Measurements from ENCODE around the gene GFM2.
"Not testable (repeated sequence)": the region's sequence is repeated elsewhere in the genome, so short reads cannot be mapped to it uniquely, and the experiment has no call there.

The GFM2 gene, protein sequence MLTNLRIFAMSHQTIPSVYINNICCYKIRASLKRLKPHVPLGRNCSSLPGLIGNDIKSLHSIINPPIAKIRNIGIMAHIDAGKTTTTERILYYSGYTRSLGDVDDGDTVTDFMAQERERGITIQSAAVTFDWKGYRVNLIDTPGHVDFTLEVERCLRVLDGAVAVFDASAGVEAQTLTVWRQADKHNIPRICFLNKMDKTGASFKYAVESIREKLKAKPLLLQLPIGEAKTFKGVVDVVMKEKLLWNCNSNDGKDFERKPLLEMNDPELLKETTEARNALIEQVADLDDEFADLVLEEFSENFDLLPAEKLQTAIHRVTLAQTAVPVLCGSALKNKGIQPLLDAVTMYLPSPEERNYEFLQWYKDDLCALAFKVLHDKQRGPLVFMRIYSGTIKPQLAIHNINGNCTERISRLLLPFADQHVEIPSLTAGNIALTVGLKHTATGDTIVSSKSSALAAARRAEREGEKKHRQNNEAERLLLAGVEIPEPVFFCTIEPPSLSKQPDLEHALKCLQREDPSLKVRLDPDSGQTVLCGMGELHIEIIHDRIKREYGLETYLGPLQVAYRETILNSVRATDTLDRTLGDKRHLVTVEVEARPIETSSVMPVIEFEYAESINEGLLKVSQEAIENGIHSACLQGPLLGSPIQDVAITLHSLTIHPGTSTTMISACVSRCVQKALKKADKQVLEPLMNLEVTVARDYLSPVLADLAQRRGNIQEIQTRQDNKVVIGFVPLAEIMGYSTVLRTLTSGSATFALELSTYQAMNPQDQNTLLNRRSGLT

DNA sequence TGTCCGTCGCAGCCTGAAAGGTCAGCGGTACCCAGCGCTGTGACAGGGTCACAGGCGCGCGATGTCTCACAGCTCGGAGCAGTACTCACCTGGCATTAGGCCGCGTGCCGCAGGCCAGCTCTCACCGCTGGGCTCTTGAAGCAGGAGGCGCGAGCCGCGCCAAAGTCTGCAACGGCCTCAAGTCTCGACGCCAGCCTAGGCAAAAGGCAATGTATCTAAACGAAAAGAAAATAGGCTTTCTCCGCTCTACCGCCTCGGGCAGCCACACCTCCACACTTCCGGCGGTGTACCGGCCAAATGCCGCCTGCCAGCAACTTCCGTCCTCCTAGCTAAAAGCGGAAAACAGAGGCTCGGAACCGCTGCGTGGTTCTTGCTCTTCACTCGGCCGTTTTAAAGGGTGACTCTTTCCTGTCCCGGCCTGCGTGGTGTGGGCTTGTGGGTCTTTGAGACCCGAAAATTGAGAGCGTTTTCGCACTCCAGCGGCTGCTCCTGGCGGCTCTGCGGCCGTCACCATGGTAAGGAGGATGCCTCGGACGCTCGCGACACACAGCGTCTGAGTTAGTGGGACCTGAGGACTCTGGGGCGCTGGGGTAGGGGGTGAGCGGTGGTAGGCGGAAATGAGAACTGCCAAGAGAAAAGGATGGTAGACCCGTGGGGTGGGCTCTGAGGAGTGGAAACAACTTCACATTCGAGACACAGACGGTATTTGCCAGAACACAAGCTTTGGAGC lies at the start of gene GFM2, which contains the start of gene NSA2:
Gene GFM2 (minus strand): TSS at position 269 of the 730 bp plus-strand sequence. CDS start 3,375 bp downstream, outside the sequence.
Gene NSA2 (plus strand): TSS at position 401 of the 730 bp plus-strand sequence. CDS start 112 bp downstream, at position 513.
- DNase-seq (ENCODE audit: low read depth) = peak; percentile 85

DNA sequence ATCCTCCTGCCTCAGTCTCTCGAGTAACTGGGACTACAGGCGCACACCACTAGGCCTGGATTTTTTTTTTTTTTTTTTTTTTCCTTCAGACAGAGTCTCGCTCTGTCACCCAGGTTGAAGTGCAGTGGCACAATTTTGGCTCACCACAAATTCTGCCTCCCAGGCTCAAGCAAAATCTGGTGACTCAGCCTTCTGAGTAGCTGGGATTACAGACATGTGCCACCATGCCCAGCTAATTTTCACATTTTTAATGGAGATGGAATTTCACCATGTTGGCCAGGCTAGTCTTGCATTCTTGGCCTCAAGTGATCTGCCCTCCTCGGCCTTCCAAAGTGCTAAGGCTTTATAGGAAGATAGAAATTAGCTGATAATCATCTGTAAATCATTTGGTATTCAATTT lies 44.0 kb upstream of the GFM2 start:
- DNase-seq (ENCODE audit: low read depth) = no peak

DNA sequence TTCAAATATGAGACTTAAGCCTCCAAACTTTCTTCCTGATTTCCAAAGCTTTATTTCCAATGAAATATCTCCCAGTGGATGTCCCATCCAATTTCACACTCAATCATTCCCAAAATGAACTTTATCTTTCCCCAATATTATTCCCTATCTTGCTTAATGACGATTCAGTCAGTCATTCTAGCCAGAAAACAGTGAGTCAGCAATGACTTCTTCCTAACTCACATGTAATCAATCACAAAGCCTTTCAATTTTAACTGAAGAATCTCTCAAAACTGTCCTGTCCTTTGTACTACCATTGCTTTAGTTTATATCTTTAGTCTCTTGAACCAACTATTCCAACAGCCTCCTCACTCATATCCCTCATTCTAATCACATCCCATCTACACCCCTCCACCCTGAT lies 35.0 kb upstream of the GFM2 start:
- no peak for DNase-seq (ENCODE audit: low read depth)

DNA sequence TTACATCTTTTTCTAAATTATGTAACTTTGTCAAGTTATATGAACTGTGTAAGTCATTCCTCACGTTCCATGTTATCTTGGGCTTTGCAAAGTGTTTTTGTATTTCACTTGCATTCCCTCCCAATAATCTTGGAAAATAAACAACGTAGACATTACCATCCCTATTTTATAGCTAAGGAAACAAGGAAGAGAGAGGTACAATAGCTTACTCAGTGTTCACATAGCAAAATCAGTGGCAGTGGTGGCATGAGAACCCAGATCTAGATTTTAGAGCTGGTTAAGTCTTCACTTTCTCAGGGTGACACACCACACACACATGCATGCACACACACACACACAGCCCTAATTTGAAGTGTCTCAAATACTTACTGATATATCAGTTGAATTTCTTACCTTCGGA lies 34.3 kb upstream of the GFM2 start:
- DNase-seq (ENCODE audit: low read depth) = no peak

DNA sequence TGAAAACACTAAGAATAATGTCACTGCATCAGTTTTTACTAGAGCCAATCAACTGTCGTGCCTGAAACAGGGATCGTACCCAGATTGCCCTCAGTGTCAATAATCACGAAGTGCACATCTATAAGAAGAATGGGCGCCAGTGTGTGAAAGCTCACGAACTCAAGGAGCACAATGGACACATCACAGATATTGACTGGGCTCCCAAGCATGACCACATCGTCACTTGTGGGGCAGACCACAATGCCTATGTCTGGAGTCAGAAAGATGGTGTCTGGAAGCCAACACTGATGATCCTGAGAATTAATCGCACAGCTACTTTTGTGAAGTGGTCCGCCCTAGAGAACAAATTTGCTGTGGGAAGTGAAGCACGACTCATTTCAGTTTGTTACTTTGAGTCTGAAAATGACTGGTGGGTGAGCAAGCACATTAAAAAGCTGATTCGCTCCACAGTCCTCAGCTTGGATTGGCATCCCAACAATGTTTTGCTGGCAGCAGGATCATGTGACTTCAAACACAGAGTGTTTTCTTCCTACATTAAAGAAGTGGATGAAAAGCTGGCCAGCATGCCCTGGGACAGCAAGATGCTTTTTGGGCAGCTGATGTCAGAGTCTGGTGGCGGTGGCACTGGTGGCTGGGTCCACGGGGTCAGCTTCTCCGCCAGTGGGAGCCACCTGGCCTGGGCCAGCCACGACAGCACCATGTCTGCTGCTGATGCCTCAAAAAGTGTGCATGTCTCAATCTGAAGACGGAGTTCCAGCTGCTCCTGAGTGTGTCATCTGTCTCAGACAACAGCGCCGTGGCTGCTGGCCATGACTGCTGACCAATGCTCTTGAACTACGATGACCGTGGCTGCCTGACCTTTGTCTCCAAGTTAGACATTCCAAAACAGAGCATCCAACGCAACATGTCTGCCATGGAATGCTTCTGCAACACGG lies 32.3 kb upstream of the GFM2 start:
- DNase-seq (ENCODE audit: low read depth) = no peak

DNA sequence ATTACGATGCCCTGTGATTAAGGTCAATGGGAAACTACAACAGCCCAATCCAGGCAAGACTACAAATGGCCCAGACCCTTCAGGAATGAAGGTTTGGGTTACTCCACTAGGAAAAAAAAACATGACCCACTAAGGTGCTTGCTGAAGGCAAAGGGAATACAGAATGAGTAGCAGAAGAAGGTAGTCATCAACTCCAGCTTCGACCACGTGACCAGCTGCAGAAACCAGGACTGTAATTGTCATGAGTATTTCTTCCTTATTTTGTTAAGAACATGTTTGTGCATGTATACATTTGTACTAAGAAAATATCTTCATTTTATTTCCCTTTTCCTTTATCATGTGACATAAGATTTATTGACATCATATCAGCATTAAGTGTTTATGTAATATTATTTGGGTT lies 24.8 kb upstream of the GFM2 start:
- DNase-seq (ENCODE audit: low read depth) = not testable (repeated sequence)

DNA sequence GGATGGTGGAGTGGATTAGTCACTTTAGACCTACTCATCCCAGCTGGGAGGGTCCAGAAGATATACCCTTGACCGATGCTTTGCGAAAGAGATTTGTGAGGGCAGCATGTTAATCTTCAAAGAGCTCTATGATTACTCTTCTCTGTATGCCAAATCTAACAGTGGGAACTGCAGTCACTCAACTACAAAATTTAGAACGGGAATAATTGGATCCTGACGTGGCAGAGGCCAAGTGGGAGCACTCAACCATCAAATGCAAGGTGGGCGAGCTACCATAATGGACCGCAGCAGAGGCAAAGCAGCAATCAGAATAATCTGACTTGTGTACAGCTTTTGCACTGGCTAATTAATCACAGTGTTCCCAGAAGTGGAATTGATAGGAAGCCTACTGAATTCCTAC lies 20.5 kb upstream of the GFM2 start:
- no peak for DNase-seq (ENCODE audit: low read depth)

DNA sequence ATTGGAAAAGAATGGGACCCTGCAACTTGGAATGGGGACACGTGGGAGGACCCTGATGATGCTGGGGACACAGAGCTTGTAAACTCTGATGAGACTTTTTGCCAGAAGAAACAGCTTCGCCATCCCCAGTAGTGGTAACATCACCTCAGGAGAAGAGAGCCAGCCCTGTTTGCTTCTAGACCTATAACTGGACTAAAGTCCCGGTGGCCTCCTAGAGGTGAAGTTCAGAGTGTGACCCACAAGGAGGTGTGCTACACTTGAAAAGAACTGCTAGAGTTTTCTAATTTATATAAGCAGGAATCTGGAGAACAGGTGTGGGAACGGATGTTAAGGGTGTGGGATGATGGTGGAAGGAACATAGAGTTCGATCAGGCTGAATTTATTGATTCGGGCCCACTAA lies 19.9 kb upstream of the GFM2 start:
- DNase-seq (ENCODE audit: low read depth) = no peak

DNA sequence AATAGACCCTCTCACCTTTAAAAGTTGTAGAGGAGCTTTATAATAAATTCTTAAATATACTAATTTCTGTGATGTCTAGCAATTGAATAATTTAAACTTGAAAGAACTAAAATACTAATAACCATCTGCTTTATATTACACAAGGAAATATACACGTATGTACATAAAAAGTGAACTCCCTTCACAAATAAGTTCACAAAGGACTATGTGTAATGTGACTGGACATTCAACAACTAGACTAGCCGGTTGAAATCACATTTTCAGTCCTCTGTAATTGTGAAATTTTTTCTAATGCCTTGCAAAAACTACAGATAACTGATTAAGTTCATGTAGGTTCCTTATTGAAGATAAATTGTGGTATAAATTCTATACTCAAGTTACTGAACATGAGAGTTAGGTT lies 11.7 kb upstream of the GFM2 start:
- no peak for DNase-seq (ENCODE audit: low read depth)

DNA sequence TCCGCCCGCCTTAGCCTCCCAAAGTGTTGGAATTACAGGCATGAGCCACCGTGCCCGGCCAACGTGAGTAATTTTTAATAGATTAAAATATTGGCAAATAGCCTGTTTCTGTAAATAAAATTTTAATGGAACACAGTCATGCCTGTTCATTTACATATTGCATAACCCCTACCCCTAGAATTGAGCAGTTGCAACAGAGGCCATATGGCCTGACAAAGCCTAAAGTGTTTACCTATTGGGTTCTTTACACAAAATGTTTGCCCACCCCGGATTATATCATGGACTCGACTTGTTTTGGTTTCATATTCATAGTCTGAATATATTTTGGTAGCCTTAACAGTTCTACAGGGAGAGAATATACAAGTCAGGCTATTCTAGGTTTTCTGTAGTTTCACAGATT lies 5.4 kb upstream of the GFM2 start:
- DNase-seq (ENCODE audit: low read depth) = no peak

DNA sequence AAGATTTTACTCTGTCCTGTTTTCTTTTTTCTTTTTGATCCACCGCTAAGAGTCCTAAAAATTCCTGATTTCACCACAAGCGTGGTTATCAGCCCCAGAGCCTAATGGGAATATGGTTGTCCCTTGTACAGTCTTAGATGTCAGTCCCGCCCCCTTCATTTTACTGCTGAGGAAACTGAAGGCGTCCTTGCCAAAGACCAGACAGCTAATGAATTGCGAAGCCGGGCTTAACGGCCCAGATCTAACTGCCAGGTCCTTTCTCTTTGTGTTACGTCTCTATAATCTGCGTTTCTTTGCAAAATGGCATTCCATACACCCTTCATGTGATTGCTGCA lies 629 bp upstream of the GFM2 start:
- no peak for DNase-seq (ENCODE audit: low read depth)

DNA sequence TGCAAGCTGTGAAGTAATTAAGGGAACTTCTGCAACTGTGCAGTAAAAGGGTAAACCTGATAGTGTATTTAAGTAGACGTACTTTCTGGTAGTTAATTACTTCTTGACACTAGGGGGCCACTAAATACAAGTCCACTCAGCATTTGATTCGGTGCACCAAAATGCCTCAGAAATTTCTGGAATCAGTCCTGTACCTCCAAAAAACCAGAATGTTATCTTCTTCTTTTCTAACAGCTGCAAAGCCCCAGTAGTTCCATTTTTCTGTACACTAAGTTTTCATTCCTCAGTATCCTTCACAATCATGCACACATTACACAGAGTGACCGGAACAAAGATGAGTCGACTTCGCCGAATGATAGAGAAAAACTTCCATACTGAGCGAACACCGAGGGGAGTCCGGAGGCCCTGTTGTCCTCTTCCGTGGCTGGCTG lies 484 bp downstream of the GFM2 start:
- no peak for DNase-seq (ENCODE audit: low read depth)

DNA sequence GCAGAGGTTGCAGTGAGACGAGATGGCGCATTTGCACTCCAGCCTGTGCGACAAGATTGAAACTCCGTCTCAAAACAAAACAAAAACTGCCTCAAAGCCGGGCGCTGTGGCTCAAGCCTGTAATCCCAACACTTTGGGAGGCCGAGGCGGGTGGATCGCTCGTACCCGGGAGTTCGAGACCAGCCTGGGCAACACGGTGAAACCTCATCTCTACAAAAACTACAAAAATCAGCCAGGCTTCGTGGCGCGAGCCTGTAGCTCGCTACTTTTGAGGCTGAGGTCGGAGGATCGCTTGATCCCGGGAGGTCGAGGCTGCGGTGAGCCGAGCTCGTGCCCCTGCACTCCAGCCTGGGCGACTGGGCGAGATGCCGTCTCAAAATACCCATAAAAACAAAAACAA lies 988 bp downstream of the GFM2 start:
- DNase-seq (ENCODE audit: low read depth) = no peak

DNA sequence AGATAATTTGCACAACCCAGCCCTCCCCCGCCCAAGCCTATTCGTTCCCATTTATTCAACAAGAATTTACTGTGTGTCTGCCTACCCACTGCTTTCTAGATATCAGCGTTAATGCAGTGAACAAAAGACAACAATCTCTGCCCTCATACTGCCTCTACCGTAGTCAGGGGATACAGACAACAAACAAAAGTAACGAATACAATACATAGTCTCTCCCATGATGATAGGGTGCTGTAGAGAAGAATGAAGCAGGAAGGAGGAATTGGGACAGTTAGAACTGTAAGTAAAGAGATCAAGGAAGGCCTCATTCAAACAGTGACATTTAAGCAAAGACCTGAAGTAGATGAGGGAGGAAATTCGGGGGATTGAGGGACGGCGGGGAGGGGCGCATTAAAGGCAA lies 1.7 kb downstream of the GFM2 start:
- no peak for DNase-seq (ENCODE audit: low read depth)

DNA sequence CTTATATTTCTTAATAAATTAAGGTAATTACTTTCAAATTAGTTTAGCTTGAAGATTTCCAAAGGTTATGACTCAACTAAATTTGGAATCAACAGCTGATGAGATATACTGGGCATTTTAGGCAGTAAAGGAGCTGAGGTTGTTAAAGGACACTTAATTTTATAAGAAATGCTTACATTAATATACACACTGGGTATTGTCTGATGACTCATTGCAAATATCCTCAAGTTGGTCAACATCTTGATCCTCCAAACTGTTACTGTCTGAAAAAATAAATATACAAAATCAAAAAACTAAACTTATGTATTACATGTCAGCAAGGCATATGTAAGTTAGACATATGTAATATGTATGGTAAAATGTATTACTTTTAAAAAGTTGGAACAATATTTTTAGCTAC lies 3.4 kb downstream of the GFM2 start:
- DNase-seq (ENCODE audit: low read depth) = no peak

DNA sequence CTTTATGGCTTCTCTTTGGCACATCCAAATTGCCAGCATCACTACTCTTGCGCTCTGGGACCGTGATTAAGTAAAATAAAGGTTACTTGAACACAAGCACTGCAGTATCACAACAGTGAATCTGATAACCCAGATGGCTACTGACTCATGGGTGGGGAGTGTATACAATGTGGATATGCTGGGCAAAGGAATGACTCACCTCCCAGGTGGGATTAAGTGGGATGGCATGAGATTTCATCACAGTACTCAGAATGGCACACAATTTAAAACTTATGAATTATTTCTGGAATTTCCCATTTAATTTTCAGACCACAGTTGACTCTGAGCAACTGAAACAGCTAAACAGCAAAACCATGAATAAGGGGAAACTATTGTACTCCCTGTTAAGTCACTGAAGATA lies 4.3 kb downstream of the GFM2 start:
- no peak for DNase-seq (ENCODE audit: low read depth)

DNA sequence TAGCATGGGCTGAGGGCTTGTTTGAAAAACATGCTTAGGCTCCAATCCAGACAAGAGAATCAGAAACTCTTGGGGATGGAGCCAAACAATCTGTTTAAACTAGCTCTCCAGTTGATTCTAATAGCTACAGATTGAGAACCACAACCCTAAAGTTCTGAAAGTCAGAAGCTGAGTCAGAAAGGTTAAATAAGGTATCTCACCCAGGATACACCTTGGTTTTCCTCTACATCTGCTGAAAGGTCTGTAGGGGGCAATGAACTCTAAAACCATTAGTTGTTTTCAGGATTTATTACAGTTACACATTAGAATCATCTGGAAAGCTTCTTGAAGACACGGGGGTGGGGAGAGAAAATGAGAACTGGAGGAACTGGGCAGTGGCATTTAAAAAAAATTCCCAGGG lies 5.7 kb downstream of the GFM2 start:
- DNase-seq (ENCODE audit: low read depth) = no peak

DNA sequence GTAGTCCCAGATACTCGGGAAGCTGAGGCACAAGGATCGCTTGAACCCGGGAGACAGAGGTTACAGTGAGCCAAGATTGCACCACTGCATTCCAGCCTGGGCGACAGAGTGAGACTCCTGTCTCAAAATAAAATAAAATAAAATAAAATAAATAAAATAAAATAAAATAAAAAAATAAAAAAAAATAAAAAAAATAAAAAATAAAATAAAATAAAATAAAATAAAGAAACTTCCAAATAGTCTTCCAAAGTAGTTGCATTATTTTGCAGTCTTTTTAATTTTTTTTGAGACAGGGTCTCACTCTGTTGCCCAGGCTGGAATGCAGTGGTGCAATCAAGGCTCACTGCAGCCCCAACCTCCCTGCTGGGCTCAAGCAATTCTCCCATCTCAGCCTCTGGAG lies 18.2 kb downstream of the GFM2 start:
- DNase-seq (ENCODE audit: low read depth) = not testable (repeated sequence)

DNA sequence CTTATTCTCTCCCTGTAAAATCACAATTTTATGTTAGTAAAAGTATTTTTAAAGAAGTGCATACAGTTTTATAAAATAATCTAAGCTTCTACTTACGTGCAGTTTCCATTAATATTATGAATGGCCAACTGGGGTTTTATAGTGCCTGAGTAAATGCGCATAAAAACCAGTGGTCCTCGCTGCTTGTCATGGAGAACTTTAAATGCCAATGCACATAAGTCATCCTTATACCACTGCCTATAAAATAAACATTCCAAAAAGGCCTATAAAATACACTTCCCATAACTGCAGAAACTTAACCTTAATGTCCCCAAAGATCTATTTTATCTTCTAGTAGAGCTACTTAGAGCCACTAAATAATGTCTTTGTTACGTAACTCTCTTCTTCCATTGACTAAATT lies 28.5 kb downstream of the GFM2 start:
- DNase-seq (ENCODE audit: low read depth) = no peak

DNA sequence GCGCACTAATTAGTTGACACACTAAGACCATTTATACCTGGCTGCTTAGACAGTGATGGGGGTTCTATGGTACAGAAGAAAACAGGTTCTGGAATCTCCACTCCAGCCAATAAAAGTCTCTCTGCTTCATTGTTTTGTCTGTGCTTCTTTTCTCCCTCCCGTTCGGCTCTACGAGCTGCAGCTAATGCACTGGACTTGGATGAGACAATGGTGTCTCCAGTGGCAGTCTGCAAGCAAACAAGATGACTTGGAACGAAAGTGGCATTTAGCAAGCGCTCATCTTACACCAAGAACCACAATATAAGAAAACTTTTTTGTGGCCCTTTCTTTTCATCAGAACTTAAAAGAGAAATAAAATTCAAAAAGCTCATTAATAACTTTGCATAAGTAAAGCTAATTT lies 30.2 kb downstream of the GFM2 start:
- no peak for DNase-seq (ENCODE audit: low read depth)

DNA sequence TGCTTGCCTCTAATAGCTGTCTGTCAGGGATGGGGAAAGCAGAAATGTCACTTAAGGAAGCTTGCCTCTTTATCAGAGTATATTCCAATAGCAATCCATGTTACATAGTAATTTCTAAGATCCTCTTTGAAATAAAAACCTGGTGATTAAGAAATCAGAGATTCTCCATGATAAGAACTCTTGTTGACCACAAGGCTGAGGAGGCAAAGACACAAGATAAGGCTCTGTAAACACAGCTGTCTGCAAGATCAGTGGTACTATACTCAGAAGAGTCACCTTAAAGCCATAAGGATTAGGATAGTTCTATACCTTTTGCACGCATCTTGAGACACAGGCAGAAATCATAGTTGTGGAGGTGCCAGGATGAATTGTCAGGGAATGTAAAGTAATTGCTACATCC lies 41.6 kb downstream of the GFM2 start:
- DNase-seq (ENCODE audit: low read depth) = no peak

DNA sequence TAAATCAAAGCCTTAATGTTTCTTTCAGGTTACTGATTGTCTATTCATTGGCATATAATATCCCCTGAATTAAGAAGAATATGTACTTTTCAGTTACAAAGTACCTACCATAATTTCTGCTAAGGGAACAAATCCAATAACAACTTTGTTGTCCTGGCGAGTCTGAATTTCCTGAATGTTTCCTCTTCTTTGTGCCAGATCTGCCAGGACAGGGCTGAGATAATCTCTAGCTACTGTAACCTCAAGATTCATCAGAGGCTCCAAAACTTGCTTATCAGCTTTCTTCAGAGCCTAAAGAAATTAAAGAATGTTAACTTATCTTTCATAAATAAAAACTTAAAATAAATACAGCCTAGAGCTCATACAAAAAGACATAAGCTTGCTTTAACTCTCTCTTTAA lies 44.6 kb downstream of the GFM2 start:
- no peak for DNase-seq (ENCODE audit: low read depth)
